Astrocyte of the cerebellum (primary cell): ENCODE data around the gene TPST1.
"Not testable (repeated sequence)": the region's sequence is repeated elsewhere in the genome, so short reads cannot be mapped to it uniquely, and the experiment has no call there.

ENCODE experiments used
- DNase-seq: peaks from one replicate; pipeline ENCODE4 v3.0.0-alpha.2; 2011; ENCODE audit warnings: low read depth
- H3K4me3 ChIP-seq: 2 replicates; pipeline ENCODE4 v1.5.1; 2011; ENCODE audit warnings: mild to moderate bottlenecking, low read depth, low read length, moderate library complexity
- in situ Hi-C: cut with HindIII; loops from 2 replicates; pipeline ENCODE4 v1.10.0; 2017; ENCODE audit warnings: low sequenced_read_pairs
- TF ChIP-seq, protein P1 (sequence below): IDR thresholded peaks from 2 replicates; pipeline ENCODE4 v1.5.1; 2012; ENCODE audit warnings: low read length, low read depth, moderate library complexity, mild to moderate bottlenecking; ENCODE audit errors: missing control alignments

TPST1 gene

DNA sequence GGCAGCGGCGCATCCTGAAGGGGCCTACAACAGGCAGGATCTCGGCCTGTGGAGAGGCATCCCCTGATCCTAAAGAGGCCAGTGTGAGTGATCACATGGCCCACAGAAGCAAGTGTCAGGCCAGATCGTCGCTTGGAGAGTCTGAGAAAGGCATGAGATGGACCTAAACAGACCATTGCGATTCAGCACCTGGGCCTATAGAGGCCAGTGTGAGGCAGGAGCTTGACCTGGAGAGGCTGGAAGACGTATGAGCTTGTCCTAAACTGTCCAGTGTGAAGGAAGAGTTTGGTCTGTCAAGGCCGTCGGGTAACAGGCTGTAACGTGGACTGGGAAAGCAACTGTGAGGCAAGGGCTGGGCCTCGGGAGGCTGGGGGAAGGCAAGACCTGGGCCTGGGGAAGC, 172.6 kb downstream of the TPST1 start:
- no peak overlapping the region for H3K4me3 ChIP-seq
- TF ChIP-seq, protein P1, sequence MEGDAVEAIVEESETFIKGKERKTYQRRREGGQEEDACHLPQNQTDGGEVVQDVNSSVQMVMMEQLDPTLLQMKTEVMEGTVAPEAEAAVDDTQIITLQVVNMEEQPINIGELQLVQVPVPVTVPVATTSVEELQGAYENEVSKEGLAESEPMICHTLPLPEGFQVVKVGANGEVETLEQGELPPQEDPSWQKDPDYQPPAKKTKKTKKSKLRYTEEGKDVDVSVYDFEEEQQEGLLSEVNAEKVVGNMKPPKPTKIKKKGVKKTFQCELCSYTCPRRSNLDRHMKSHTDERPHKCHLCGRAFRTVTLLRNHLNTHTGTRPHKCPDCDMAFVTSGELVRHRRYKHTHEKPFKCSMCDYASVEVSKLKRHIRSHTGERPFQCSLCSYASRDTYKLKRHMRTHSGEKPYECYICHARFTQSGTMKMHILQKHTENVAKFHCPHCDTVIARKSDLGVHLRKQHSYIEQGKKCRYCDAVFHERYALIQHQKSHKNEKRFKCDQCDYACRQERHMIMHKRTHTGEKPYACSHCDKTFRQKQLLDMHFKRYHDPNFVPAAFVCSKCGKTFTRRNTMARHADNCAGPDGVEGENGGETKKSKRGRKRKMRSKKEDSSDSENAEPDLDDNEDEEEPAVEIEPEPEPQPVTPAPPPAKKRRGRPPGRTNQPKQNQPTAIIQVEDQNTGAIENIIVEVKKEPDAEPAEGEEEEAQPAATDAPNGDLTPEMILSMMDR, result no peak
- DNase-seq, result no peak
- in situ Hi-C loops, result no loop called here

DNA sequence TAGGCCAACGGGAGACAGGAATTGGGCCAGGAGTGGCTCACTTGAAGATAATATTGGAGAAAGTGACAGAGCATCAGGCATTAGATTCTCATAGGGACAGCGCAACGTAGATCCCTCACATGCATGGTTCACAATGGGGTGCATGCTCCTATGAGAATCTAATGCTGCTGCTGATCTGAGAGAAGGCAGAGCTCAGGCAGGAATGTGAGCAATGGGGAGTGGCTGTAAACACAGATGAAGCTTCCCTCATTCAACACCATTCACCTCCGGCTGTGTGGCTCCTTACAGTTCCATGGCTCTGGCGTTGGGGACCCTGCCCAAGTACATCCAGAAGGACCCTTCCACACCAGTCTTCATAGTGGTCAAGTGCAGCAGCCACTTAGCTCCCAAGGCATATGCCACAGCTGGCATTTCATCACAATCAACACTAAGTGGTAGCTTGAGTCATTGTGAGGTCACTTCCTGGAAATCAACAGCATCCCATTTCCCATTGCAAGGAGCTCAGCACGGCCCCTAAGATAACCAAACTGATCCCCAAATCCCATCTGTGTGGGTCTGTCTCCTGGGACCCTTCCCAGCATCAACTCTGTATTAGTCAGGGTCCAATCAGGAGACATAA, 174.5 kb downstream of the TPST1 start:
- DNase-seq, result no peak
- in situ Hi-C loops, result no loop called here
- no peak overlapping the region for H3K4me3 ChIP-seq
- TF ChIP-seq, protein P1, result no peak

DNA sequence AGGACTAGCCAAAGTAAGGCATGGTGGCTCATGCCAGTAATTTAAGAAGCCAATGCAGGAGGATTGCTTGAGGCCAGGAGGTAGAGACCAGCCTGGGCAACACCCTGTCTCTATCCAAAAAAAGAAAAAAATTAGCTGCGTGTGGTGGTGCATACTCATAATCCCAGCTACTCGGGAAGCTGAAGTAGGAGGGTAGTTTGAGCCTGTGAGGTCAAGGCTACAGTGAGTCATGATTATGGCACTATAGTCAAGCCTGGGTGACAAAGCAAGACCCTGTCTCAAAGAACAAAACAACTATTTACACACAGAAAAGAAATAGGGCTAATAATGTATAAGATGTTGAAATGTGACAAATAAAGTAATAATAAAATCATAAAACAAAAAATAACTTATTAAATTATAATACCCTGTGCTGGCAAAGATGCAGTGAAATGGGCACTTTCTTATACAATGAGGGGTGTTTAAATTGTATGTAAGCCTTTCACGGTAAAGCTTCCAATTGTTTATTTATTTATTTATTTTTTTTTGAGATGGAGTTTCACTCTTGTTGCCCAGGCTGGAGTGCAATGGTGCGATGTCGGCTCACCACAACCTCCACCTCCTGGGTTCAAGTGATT, 175.2 kb downstream of the TPST1 start:
- H3K4me3 ChIP-seq, result no peak overlapping the region
- in situ Hi-C loops, result no loop called here
- DNase-seq, result no peak
- TF ChIP-seq, protein P1, result no peak

DNA sequence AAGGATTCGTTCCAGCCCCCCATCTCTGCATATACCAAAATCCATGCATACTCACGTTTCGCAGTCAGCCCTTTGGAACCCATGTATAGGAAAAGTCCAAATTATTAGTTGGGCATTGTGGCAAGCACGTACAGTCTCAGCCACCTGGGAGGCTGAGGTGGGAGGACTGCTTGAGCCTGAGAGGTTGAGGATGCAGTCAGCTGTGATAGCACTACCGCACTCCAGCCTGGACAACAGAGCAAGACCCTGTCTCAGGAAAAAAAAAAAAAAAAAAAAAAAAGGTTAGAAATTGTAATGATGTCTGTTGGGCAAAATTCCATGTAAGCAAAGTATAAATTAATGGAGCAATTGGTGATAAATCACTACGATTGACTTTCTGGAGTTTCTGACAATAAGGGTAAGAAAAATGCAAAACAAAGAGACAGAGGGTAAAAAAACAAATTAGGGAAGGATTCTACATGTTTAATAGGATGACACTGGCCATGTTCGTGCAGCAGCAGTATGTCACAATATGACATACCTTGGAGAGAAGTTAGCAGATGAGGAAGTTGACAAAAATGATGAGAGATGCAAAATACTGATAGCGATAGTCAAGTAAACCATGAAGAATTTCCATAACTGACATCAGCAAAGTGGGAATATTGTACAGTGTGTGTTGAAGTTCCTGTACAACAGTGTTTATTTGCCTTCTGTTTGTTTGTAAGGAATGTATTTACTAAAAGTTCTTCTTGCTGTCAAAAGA, 177.2 kb downstream of the TPST1 start:
- in situ Hi-C loops, DNase-seq, H3K4me3 ChIP-seq: not testable (repeated sequence)

DNA sequence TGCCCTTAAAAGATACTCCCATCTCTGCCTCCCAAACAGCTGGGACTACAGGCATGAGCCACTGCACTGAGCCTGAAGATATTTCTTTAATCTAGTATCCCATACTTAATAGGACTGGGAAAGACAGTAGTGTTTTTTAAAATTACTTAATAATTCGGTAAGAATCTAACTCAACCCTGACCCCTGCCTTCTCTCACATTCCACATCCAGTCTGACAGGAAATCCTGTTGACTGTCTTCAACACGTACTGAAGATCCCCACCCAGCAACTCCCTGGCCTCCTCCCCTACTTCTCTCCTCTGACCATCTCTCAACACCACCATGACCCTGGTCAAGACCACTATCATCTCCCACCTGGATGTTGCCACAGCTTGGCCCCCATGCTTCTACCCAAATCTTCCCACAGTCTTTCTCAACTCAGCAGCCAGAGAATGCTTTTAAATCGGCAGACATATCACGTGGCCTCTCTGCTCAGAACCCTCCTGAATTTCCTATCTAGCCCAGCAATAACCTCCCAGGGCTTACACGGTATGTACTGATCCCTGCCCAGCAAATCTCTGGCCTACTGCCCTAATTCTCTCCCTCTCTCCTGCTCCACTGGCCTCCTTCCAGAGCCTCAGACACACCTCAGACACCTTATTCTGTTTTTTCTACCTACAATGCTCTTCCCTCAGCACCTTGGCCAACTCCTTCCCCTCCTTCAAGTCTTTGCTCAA, 180.2 kb downstream of the TPST1 start:
- H3K4me3 ChIP-seq, in situ Hi-C loops, DNase-seq: not testable (repeated sequence)

DNA sequence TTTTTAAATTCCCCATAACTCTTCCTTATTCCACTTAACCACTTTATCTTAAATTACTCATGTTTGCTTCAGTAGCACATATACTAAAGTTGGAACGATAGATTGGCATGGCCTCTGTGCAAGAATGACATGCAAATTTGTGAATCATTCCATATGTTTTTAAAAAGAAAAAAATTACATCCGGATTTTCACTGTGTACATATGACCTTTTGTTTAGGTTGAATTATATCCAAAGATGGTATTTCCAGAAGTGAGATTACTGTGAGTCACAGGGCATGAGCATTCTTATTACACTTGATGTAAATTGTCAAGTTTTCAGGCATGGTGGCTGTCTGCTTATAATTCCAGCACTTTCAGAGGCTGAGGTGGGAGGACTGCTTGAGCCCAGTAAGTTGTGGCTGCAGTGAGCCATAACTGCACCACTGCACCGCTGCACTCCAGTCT, 190.0 kb downstream of the TPST1 start:
- DNase-seq, in situ Hi-C loops, H3K4me3 ChIP-seq: not testable (repeated sequence)

DNA sequence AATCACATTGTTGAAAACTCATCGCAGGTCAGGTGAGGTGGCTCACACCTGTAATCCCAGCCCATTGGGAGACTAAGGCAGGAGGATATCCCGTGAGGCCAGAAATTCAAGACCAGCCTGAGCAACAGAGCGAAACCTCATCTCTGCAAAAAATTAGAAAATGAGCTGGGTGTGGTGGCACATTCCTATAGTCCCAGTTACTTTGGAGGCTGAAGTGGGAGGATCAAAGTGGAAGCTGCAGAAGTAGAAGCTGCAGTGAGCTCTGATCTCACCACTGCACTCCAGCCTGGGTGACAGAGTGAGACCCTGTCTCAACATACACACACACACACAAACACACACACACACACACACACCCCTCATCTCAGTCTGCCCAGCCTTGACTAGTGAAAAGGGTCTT, 190.9 kb downstream of the TPST1 start:
- H3K4me3 ChIP-seq, in situ Hi-C loops, DNase-seq: not testable (repeated sequence)

DNA sequence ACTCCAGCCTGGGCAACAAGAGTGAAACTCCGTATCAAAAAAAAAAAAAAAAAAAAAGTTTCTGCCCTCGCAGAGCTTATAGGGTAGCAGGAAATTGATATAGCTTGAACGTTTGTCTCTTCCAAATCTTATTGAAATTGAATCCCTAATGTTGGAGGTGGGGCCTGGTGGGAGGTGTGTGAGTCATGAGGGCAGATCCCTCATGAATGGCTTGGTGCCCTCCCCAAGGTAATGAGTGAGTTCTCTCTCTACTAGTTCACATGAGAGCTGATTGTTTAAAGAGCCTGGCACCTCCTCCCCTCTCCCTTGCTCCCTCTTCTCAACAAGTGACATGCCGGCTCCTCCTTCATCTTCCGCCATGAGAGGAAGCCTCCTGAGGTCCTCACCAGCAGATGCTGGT, 193.7 kb downstream of the TPST1 start:
- H3K4me3 ChIP-seq, DNase-seq, in situ Hi-C loops: not testable (repeated sequence)

DNA sequence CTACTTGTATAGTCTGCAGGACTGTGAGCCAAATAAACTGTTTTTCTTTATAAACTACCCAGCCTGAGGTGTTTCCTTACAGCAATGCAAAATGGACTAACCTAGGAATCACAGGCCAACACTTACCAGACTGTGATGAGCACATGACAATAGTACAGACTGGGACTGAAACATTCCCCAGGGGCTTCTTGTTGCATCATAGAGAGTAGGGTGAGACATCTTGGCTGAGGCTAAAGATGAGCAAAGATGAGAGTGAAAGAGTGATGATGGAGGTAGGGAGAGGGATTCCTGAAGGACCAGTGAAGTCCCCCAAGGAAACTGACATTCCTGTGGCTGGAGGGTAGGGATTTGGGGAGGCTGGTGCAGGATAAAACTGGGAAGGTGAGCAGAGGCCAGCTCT, 194.4 kb downstream of the TPST1 start:
- DNase-seq, result no peak
- TF ChIP-seq, protein P1, result no peak
- in situ Hi-C loops, result no loop called here
- no peak overlapping the region for H3K4me3 ChIP-seq
